HFFc6 (cell line): ENCODE results near the gene LPCAT3. TPM values are rescaled to one million over a fixed set of nuclear protein-coding genes. Genes with fewer than 3 reads are reported as not detected.

Source experiments
- DNase-seq: peaks from one replicate; pipeline ENCODE4 v3.0.0-alpha.2; 2018
- H3K27ac Mint-ChIP-seq: 2 replicates; pipeline ENCODE4 v1.8.0; 2020; ENCODE audit warnings: mild to moderate bottlenecking, mixed read lengths
- H3K27me3 Mint-ChIP-seq: 2 replicates; pipeline ENCODE4 v1.8.0; 2021; ENCODE audit warnings: mild to moderate bottlenecking, moderate library complexity, mixed read lengths; ENCODE audit not compliant: insufficient read depth
- H3K36me3 Mint-ChIP-seq: 2 replicates; pipeline ENCODE4 v1.8.0; 2021; ENCODE audit warnings: low read depth, mixed read lengths
- H3K4me1 Mint-ChIP-seq: 2 replicates; pipeline ENCODE4 v1.8.0; 2020; ENCODE audit warnings: low read depth, mixed read lengths
- H3K4me3 Mint-ChIP-seq: 2 replicates; pipeline ENCODE4 v1.8.0; 2020; ENCODE audit warnings: mild to moderate bottlenecking, moderate library complexity, mixed read lengths
- H3K9me3 Mint-ChIP-seq: 2 replicates; pipeline ENCODE4 v1.8.0; 2020; ENCODE audit warnings: mild to moderate bottlenecking, mixed read lengths
- total RNA-seq, 6 experiments: library from RNA; stranded (reverse); fragmentation: NEBNext Ultra II Directional; extraction: Animal tissue kit (Norgen Biotek cat#: 25700); gene quantifications; 2 replicates in 1 of 6; 3 replicates in 5 of 6; pipeline ENCODE4 v1.2.3, GENCODE V29; 2021
- TF ChIP-seq, protein P1 (sequence below): fragments of 200-600 bp; sonication (generic); IDR thresholded peaks from 2 replicates; pipeline ENCODE4 v1.5.0; 2021; ENCODE audit warnings: antibody characterized with exemption, mild to moderate bottlenecking

The LPCAT3 gene
- total RNA-seq, 6 experiments from 2014 or later = 17.4 to 28.4 (median 21.6) TPM

DNA sequence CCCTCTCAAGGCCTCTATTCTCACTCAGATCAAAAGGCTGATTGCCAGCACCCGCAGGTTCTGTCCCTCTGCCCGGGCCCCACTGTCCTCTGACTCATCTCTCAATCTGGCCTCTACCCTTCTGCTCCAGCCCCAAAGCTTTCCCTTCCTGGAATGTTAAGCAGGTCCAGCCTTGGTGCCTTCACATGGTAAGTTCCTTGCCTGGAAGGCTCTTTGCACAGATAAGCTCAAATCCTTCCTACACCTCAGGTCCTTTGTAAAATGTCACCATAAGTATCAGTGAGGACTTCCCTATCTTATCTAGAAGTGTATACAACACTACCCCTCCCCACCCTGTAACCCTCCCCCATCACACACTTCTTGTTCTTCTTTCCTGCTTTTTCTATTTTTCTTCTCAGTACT lies 22.2 kb downstream of the LPCAT3 start:
- no peaks in the 10 kb centered on the region for H3K9me3 Mint-ChIP-seq
- TF ChIP-seq, protein P1, sequence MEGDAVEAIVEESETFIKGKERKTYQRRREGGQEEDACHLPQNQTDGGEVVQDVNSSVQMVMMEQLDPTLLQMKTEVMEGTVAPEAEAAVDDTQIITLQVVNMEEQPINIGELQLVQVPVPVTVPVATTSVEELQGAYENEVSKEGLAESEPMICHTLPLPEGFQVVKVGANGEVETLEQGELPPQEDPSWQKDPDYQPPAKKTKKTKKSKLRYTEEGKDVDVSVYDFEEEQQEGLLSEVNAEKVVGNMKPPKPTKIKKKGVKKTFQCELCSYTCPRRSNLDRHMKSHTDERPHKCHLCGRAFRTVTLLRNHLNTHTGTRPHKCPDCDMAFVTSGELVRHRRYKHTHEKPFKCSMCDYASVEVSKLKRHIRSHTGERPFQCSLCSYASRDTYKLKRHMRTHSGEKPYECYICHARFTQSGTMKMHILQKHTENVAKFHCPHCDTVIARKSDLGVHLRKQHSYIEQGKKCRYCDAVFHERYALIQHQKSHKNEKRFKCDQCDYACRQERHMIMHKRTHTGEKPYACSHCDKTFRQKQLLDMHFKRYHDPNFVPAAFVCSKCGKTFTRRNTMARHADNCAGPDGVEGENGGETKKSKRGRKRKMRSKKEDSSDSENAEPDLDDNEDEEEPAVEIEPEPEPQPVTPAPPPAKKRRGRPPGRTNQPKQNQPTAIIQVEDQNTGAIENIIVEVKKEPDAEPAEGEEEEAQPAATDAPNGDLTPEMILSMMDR = no peak
- peak; percentile 75 for DNase-seq
- peaks cover 23% of the 10 kb centered on the region for H3K4me1 Mint-ChIP-seq
- peak overlapping the region; percentile 23; the same call in 1 of the 2 replicates for H3K4me3 Mint-ChIP-seq
- H3K36me3 Mint-ChIP-seq = peaks cover 13% of the 10 kb centered on the region
- H3K27me3 Mint-ChIP-seq = no peaks in the 10 kb centered on the region
- H3K27ac Mint-ChIP-seq = peak overlapping the region; percentile 27

DNA sequence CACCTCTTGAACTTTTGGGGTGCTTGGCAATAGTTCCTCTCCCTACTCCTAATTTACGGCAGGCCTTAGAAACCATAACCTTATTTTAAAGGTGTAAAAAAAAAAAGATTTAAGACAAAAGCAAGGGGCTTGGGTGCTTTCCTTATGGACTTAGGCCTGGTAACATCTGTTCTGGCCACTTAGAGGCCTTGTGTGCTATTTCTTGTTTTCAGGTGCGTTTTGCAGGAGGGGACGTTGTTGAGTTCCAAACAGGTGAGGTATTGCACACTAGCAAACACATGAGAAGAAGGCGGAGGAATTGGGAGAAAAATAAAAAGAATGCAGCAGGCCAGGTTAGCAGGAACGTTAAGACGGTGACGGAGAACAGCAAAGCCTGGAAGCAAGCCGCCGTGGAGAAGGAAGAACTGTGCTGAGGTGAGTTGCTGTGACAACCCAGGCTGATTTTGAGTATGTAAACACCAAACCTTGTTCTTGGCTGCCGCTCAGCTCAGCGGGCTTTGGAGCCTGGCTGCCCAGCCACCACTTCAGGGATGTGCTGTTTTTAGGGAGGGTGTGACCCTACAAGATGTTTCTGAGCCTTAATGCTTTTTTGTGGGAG lies 30.2 kb downstream of the LPCAT3 start:
- no peaks in the 10 kb centered on the region for H3K4me1 Mint-ChIP-seq
- H3K9me3 Mint-ChIP-seq = no peaks in the 10 kb centered on the region
- no peak overlapping the region for H3K4me3 Mint-ChIP-seq
- TF ChIP-seq, protein P1 = no peak
- peaks cover 8% of the 10 kb centered on the region for H3K36me3 Mint-ChIP-seq
- H3K27me3 Mint-ChIP-seq = no peaks in the 10 kb centered on the region
- no peak for DNase-seq
- no peak overlapping the region for H3K27ac Mint-ChIP-seq

DNA sequence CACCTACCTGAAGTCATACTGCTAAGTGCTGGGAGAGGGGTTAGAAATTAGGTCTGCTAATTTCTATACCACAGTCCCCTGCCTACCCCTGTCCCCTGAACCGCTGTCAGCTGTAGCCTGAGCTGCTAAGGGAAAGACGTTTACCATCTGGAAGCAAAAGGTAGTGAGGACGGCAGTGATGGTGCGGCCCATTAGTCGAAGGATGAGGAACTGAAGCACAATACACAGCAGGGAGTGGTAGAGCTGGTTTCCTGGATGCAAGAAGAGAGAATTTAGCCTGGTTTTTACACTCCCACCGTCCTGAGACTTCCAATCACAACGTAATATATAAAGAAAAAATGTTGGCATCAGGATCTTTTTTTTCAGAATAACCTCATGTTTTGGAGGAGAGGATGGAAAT lies 35.7 kb downstream of the LPCAT3 start:
- Mint-ChIP-seq H3K36me3 (peaks cover 5% of the 10 kb centered on the region; the same call in 1 of the 2 replicates), H3K9me3 (no peaks in the 10 kb centered on the region), H3K27me3 (no peaks in the 10 kb centered on the region), H3K27ac (no peak overlapping the region), H3K4me1 (no peaks in the 10 kb centered on the region), H3K4me3 (no peak overlapping the region)
- TF ChIP-seq, protein P1 = no peak
- no peak for DNase-seq

DNA sequence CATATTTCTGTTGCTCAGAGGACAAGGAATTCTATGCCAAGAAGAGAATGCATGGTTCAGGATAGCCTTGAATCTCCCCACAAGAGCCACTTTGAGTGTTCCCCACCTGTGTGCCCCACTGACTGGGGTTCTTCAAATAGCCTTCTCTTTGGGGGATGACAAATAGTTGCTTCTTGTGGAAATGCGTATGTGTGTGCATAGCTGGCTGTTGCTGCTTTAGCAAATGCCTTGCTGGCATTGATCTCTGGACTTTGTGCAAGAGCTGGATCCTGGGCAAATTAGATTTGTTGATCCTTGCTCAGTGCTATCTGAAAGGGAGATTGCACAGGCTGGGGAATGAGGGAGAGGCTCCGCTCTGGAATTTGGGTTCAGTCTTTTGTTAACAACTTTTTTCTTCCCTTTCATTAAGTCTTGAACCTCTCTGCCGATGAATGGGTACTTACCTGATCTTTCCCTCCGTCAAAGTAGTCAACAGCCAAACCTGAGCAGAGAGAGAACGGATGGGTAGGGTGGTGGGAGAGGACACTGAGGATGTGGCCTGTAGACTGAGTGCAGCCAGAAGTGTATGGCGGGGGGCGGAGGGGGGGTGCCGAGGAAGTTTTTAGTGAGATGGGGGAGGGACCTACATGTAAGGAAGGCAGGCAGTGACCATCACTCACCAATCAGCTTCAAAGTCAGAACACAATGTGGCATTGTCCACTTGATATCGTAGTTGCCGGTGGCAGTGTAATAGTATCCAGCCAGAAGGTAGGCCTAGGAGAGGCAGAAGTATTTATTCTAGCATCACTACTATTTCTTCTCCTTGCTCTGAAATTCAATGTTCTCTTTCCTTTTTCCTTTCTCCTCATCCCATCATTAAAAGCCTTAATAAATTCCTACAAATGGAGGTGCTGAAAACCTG lies 36.9 kb downstream of the LPCAT3 start:
- TF ChIP-seq, protein P1 = no peak
- H3K4me3 Mint-ChIP-seq = no peak overlapping the region
- no peaks in the 10 kb centered on the region for H3K27me3 Mint-ChIP-seq
- peaks cover 5% of the 10 kb centered on the region for H3K36me3 Mint-ChIP-seq
- DNase-seq = no peak
- peak overlapping the region; percentile 24; the same call in 1 of the 2 replicates for H3K27ac Mint-ChIP-seq
- no peaks in the 10 kb centered on the region for H3K4me1 Mint-ChIP-seq
- no peaks in the 10 kb centered on the region for H3K9me3 Mint-ChIP-seq

DNA sequence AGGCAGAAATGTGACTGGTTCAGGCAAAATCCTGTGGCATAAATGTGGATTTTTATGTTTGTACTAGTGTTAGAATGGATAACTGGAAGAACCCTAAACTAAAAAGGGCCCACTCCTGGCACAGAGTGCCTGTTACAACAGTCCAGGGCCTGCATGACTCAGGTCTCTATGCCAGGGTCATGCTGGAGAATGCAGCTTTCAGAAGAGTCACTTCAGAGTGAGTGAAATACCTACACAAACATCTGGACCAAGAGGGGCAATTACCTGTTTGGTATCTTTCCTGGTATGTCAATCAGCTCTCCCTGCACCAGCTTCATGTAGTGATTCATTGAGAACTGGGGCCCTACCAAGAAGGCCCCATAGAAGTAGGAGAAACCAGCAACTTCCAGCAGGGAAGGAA lies 37.5 kb downstream of the LPCAT3 start:
- no peaks in the 10 kb centered on the region for H3K9me3 Mint-ChIP-seq
- H3K27ac Mint-ChIP-seq = peak overlapping the region; percentile 24; the same call in 1 of the 2 replicates
- DNase-seq = no peak
- 0 out of 2 replicates have a peak, but pooled peaks cover 1% of the 10 kb centered on the region for H3K27me3 Mint-ChIP-seq
- no peaks in the 10 kb centered on the region for H3K4me1 Mint-ChIP-seq
- H3K36me3 Mint-ChIP-seq = peaks cover 5% of the 10 kb centered on the region
- H3K4me3 Mint-ChIP-seq = no peak overlapping the region
- TF ChIP-seq, protein P1 = no peak
